22Rv1 (cell line): ENCODE data around the gene MRO.

Source experiments
- CTCF ChIP-seq: fragments of 450-650 bp; IDR thresholded peaks from 2 replicates; pipeline ENCODE4 v1.5.1; 2017; ENCODE audit warnings: mild to moderate bottlenecking
- ZFX ChIP-seq: fragments of 450-650 bp; IDR thresholded peaks from 2 replicates; pipeline ENCODE4 v1.6.1; 2017; ENCODE audit warnings: antibody characterized with exemption, borderline replicate concordance

- TF ChIP-seq CTCF: no peak
- no peak for TF ChIP-seq ZFX
These were observed 14.1 kb downstream of the MRO start for GRCh38 chr18:50805732-50806131.
